Duodenal mucosa (tissue), 2 donors: ENCODE measurements around the gene TENT5C.

Experiments used
- H3K27ac ChIP-seq: one replicate; pipeline ENCODE4 v1.7.0; 2013; ENCODE audit warnings: low read depth, low read length
- H3K27me3 ChIP-seq, 2 donors: one replicate each; pipeline ENCODE4 v1.7.0; 2013; ENCODE audit warnings: low read length in 2 of 2, control low read depth in 1 of 2; ENCODE audit not compliant: insufficient read depth in 2 of 2, control insufficient read depth in 1 of 2
- H3K36me3 ChIP-seq, 2 donors: one replicate each; pipeline ENCODE4 v1.7.0; 2013; ENCODE audit warnings: low read length in 2 of 2, control low read depth in 1 of 2; ENCODE audit not compliant: insufficient read depth in 2 of 2, control insufficient read depth in 1 of 2
- H3K4me1 ChIP-seq, 2 donors: one replicate each; pipeline ENCODE4 v1.7.0; 2013; ENCODE audit warnings: low read length in 2 of 2, control low read depth in 1 of 2; ENCODE audit not compliant: insufficient read depth in 2 of 2, control insufficient read depth in 1 of 2
- H3K4me3 ChIP-seq, 2 donors: one replicate each; pipeline ENCODE4 v1.7.0; 2013; ENCODE audit warnings: low read length in 2 of 2, low read depth in 1 of 2
- H3K9ac ChIP-seq, 2 donors: one replicate each; pipeline ENCODE4 v1.7.0; 2013; ENCODE audit warnings: low read length in 2 of 2, low read depth in 1 of 2
- H3K9me3 ChIP-seq, 2 donors: one replicate each; pipeline ENCODE4 v1.7.0; 2013; ENCODE audit warnings: low read length in 2 of 2, control low read depth in 1 of 2; ENCODE audit not compliant: control insufficient read depth in 1 of 2

Gene TENT5C

GRCh38 chr1:117621316-117621715, 15.5 kb downstream of the TENT5C start:
- Histone ChIP-seq H3K4me3 (no peak overlapping the region), H3K27ac (no peak overlapping the region), H3K36me3 (peaks cover 4 to 9% of the 10 kb centered on the region in 2 donors), H3K4me1 (peaks cover 0 to 9% of the 10 kb centered on the region in 2 donors), H3K9me3 (no peaks in the 10 kb centered on the region), H3K27me3 (no peaks in the 10 kb centered on the region), H3K9ac (no peak overlapping the region)

- H3K9ac ChIP-seq: no peak overlapping the region
- no peaks in the 10 kb centered on the region for H3K9me3 ChIP-seq
- H3K27me3 ChIP-seq: no peaks in the 10 kb centered on the region
- peaks cover 4 to 9% of the 10 kb centered on the region in 2 donors for H3K36me3 ChIP-seq
- no peak overlapping the region for H3K27ac ChIP-seq
- no peaks in the 10 kb centered on the region for H3K4me1 ChIP-seq
- H3K4me3 ChIP-seq: no peak overlapping the region
These were observed 16.9 kb downstream of the TENT5C start for GRCh38 chr1:117622726-117623125.

- H3K9me3 ChIP-seq: no peaks in the 10 kb centered on the region
- H3K4me3 ChIP-seq: no peak overlapping the region
- H3K9ac ChIP-seq: no peak overlapping the region
- no peaks in the 10 kb centered on the region for H3K4me1 ChIP-seq
- no peak overlapping the region for H3K27ac ChIP-seq
- H3K27me3 ChIP-seq: no peaks in the 10 kb centered on the region
- peaks cover 4 to 9% of the 10 kb centered on the region in 2 donors for H3K36me3 ChIP-seq
These were observed 17.3 kb downstream of the TENT5C start for GRCh38 chr1:117623141-117623540.

GRCh38 chr1:117623698-117624097, 17.9 kb downstream of the TENT5C start:
- no peak overlapping the region for H3K9ac ChIP-seq
- H3K4me1 ChIP-seq: no peaks in the 10 kb centered on the region
- no peak overlapping the region for H3K4me3 ChIP-seq
- H3K36me3 ChIP-seq: peaks cover 4 to 9% of the 10 kb centered on the region in 2 donors
- no peaks in the 10 kb centered on the region for H3K9me3 ChIP-seq
- no peaks in the 10 kb centered on the region for H3K27me3 ChIP-seq
- no peak overlapping the region for H3K27ac ChIP-seq

GRCh38 chr1:117627546-117628130, 21.8 kb downstream of the TENT5C start:
- Histone ChIP-seq H3K4me3 (no peak overlapping the region), H3K36me3 (peaks cover 4 to 7% of the 10 kb centered on the region in 2 donors), H3K27me3 (no peaks in the 10 kb centered on the region), H3K27ac (no peak overlapping the region), H3K9me3 (no peaks in the 10 kb centered on the region), H3K4me1 (no peaks in the 10 kb centered on the region), H3K9ac (no peak overlapping the region)

- peaks cover under 1 to 4% of the 10 kb centered on the region in 2 donors for H3K36me3 ChIP-seq
These were observed 22.5 kb downstream of the TENT5C start for GRCh38 chr1:117628343-117628742.

GRCh38 chr1:117629625-117630422, 24.0 kb downstream of the TENT5C start:
- Histone ChIP-seq H3K36me3 (no peaks in the 10 kb centered on the region), H3K27me3 (no peaks in the 10 kb centered on the region), H3K4me1 (no peaks in the 10 kb centered on the region), H3K27ac (no peak overlapping the region), H3K4me3 (no peak overlapping the region), H3K9ac (no peak overlapping the region), H3K9me3 (no peaks in the 10 kb centered on the region)

More at GRCh38 chr1:117628343-117628742, 22.5 kb downstream of the TENT5C start:
- Histone ChIP-seq H3K27ac (no peak overlapping the region), H3K9me3 (no peaks in the 10 kb centered on the region), H3K4me3 (no peak overlapping the region), H3K9ac (no peak overlapping the region), H3K4me1 (no peaks in the 10 kb centered on the region), H3K27me3 (no peaks in the 10 kb centered on the region)

- Histone ChIP-seq H3K27ac (no peak overlapping the region), H3K9me3 (no peaks in the 10 kb centered on the region), H3K4me1 (no peaks in the 10 kb centered on the region), H3K27me3 (no peaks in the 10 kb centered on the region), H3K9ac (no peak overlapping the region), H3K4me3 (no peak overlapping the region), H3K36me3 (no peaks in the 10 kb centered on the region)
These were observed 24.7 kb downstream of the TENT5C start for GRCh38 chr1:117630423-117630998.

- no peaks in the 10 kb centered on the region for H3K36me3 ChIP-seq
- H3K9ac ChIP-seq: no peak overlapping the region
- H3K9me3 ChIP-seq: no peaks in the 10 kb centered on the region
- no peak overlapping the region for H3K4me3 ChIP-seq
- H3K4me1 ChIP-seq: no peaks in the 10 kb centered on the region
- no peaks in the 10 kb centered on the region for H3K27me3 ChIP-seq
- no peak overlapping the region for H3K27ac ChIP-seq
These were observed 25.7 kb downstream of the TENT5C start for GRCh38 chr1:117631359-117632160.
